K562 (cell line): ENCODE results near the gene SLC5A2. TPM values are rescaled to one million over a fixed set of nuclear protein-coding genes. Genes with fewer than 3 reads are reported as not detected.

Experiments
- ATAC-seq: fragments of 200-7000 bp; cut with Tn5 transposase; 3 replicates; pipeline ENCODE4 v1.9.1; 2020; ENCODE audit warnings: moderate library complexity
- BruUV-seq: library from RNA; stranded (reverse); fragments of 400-500 nt; replicated peaks from 2 replicates; lab custom pipeline; 2021; lab: Mats Ljungman, UMichigan
- CTCF ChIA-PET: fragments of 300-600 bp; formaldehyde crosslinking; extraction: SDS; loops from one replicate; lab custom pipeline; 2021; ENCODE audit warnings: low intra/inter-chr PET ratio; lab: Yijun Ruan, JAX
- POLR2A ChIA-PET: fragments of 300-600, 350-650 bp; sonication (Branson Sonifier 250); formaldehyde crosslinking; extraction: SDS; loops from one replicate; lab custom pipeline; 2021; ENCODE audit warnings: antibody characterized with exemption, inconsistent platforms; lab: Yijun Ruan, JAX
- DNase-seq, 4 experiments: peaks; one replicate each; pipeline versions ENCODE4 v3.0.0 to v3.0.0-alpha.2; 2011 to 2018; ENCODE audit warnings: low spot score in 3 of 4, mixed read lengths in 3 of 4; ENCODE audit errors: extremely low read depth in 1 of 4
- FAIRE-seq: peaks from 2 replicates; lab custom pipeline; 2011; peaks lifted over from hg19 to GRCh38; lab: Jason Lieb, UNC
- H2AFZ ChIP-seq: 2 replicates; pipeline ENCODE4 v1.6.0; 2011; ENCODE audit warnings: low read depth, low read length, control low read depth, inconsistent platforms
- H3K27ac ChIP-seq: fragments of 200-600 bp; 3 replicates; pipeline ENCODE4 v1.8.0; 2011; ENCODE audit warnings: low read depth, mild to moderate bottlenecking, control low read depth, inconsistent platforms, low read length, moderate library complexity, mixed read lengths; ENCODE audit errors: extremely low read depth
- H3K27me3 ChIP-seq, 2 experiments: fragments of 300-600 bp in 1 of 2; 2 replicates in 1 of 2; 3 replicates in 1 of 2; pipeline versions ENCODE4 v1.6.0 to v1.8.0; 2011; ENCODE audit warnings: inconsistent platforms in 2 of 2, low read length in 2 of 2, mild to moderate bottlenecking in 1 of 2, mixed read lengths in 1 of 2, moderate library complexity in 1 of 2; ENCODE audit not compliant: control insufficient read depth in 2 of 2, insufficient read depth in 2 of 2
- H3K36me3 ChIP-seq: fragments of 300-600 bp; 3 replicates; pipeline ENCODE4 v1.8.0; 2011; ENCODE audit warnings: mild to moderate bottlenecking, low read length, inconsistent platforms; ENCODE audit not compliant: control insufficient read depth, insufficient read depth
- H3K4me1 ChIP-seq, 2 experiments: fragments of 200-600 bp in 1 of 2; replicated peaks in 1 of 2; 2 replicates in 1 of 2; 3 replicates in 1 of 2; pipeline versions ENCODE4 v1.5.1 to v1.8.0; 2011; ENCODE audit warnings: inconsistent platforms in 2 of 2, low read length in 2 of 2, mild to moderate bottlenecking in 1 of 2, mixed read lengths in 1 of 2, moderate library complexity in 1 of 2; ENCODE audit not compliant: control insufficient read depth in 2 of 2, insufficient read depth in 2 of 2
- H3K4me2 ChIP-seq: 2 replicates; pipeline ENCODE4 v1.6.1; 2011; ENCODE audit warnings: low read length, control low read depth, inconsistent platforms, mixed read lengths; ENCODE audit not compliant: insufficient read depth
- H3K4me3 ChIP-seq: fragments of 200-600 bp; sonication (generic), shearing (Covaris generic); 2 replicates; pipeline ENCODE4 v1.5.1; 2016; ENCODE audit warnings: control low read depth, inconsistent platforms
- H3K79me2 ChIP-seq: fragments of 200-600 bp; 3 replicates; pipeline ENCODE4 v1.8.0; 2011; ENCODE audit warnings: low read length, inconsistent platforms; ENCODE audit not compliant: control insufficient read depth, insufficient read depth
- H3K9ac ChIP-seq, 2 experiments: 2 replicates each; pipeline versions ENCODE4 v1.6.0 to v1.6.1; 2011; ENCODE audit warnings: low read depth in 2 of 2, low read length in 2 of 2, control low read depth in 1 of 2, inconsistent platforms in 1 of 2, mild to moderate bottlenecking in 1 of 2, mixed read lengths in 1 of 2; ENCODE audit not compliant: insufficient read depth in 1 of 2
- H3K9me1 ChIP-seq: one replicate; pipeline ENCODE4 v1.6.0; 2011; ENCODE audit warnings: inconsistent platforms, mild to moderate bottlenecking, low read length, moderate library complexity; ENCODE audit not compliant: control insufficient read depth, insufficient read depth
- H3K9me3 ChIP-seq: replicated peaks from 2 replicates; pipeline ENCODE4 v1.5.1; 2011; ENCODE audit warnings: low read depth, low read length, inconsistent platforms; ENCODE audit not compliant: control insufficient read depth, insufficient read depth
- H4K20me1 ChIP-seq: replicated peaks from 2 replicates; pipeline ENCODE4 v1.6.1; 2011; ENCODE audit warnings: low read length, inconsistent platforms, mixed read lengths; ENCODE audit not compliant: control insufficient read depth, insufficient read depth
- AFF1 ChIP-seq, 2 experiments: fragments of 450-650 bp; IDR thresholded peaks; 2 replicates each; pipeline ENCODE4 v1.6.1; 2018; ENCODE audit warnings: mild to moderate bottlenecking in 2 of 2, low read depth in 1 of 2; ENCODE audit not compliant: partially characterized antibody in 2 of 2
- BCOR ChIP-seq: fragments of 450-650 bp; IDR thresholded peaks from 2 replicates; pipeline ENCODE4 v1.6.1; 2016
- DIDO1 ChIP-seq: fragments of 450-650 bp; IDR thresholded peaks from 2 replicates; pipeline ENCODE4 v1.6.1; 2016; ENCODE audit warnings: low read depth, missing biosample characterization, missing genetic modification characterization
- DMBX1 ChIP-seq: fragments of 250-450 bp; sonication (Bioruptor Pico); IDR thresholded peaks from 2 replicates; pipeline ENCODE4 v1.8.0; 2022; ENCODE audit warnings: inconsistent platforms, mild to moderate bottlenecking, moderate library complexity, borderline replicate concordance
- E2F6 ChIP-seq, 2 experiments: IDR thresholded peaks; 2 replicates each; pipeline ENCODE4 v1.6.1; 2011; ENCODE audit warnings: borderline replicate concordance in 1 of 2, control low read depth in 1 of 2, low read depth in 1 of 2, low read length in 1 of 2, mild to moderate bottlenecking in 1 of 2, mixed read lengths in 1 of 2, moderate library complexity in 1 of 2; ENCODE audit not compliant: insufficient read depth in 1 of 2, insufficient read length in 1 of 2, poor library complexity in 1 of 2, severe bottlenecking in 1 of 2; ENCODE audit errors: extremely low read depth in 1 of 2
- KAT7 ChIP-seq: sonication (generic); formaldehyde crosslinking; IDR thresholded peaks from 2 replicates; pipeline ENCODE4 v1.8.0; 2022; ENCODE audit warnings: missing genetic modification reagents, mild to moderate bottlenecking, borderline replicate concordance
- NCOA4 ChIP-seq: fragments of 450-650 bp; IDR thresholded peaks from 2 replicates; pipeline ENCODE4 v1.6.1; 2018; ENCODE audit warnings: mild to moderate bottlenecking; ENCODE audit not compliant: partially characterized antibody
- NFATC3 ChIP-seq: fragments of 450-650 bp; IDR thresholded peaks from 2 replicates; pipeline ENCODE4 v1.6.1; 2017; ENCODE audit warnings: mild to moderate bottlenecking
- PRPF4 ChIP-seq: fragments of 200-400 bp; formaldehyde crosslinking; IDR thresholded peaks from one replicate; pipeline ENCODE4 v1.6.1; 2017; ENCODE audit warnings: low read length, low read depth, mild to moderate bottlenecking; ENCODE audit not compliant: insufficient read depth, poor library complexity, severe bottlenecking
- SMARCC2 ChIP-seq: fragments of 450-650 bp; IDR thresholded peaks from 2 replicates; pipeline ENCODE4 v1.6.1; 2017; ENCODE audit warnings: antibody characterized with exemption, moderate library complexity, mild to moderate bottlenecking, low read depth
- TAF15 ChIP-seq: fragments of 200-400 bp; formaldehyde crosslinking; IDR thresholded peaks from 2 replicates; pipeline ENCODE4 v1.6.1; 2017; ENCODE audit warnings: mild to moderate bottlenecking, low read depth, low read length, moderate library complexity
- ZNF561 ChIP-seq: fragments of 450-650 bp; formaldehyde crosslinking; conservative IDR thresholded peaks from 2 replicates; pipeline ENCODE4 v1.4.0; 2020; ENCODE audit warnings: mild to moderate bottlenecking, moderate library complexity
- ZNF76 ChIP-seq: fragments of 250-450 bp; sonication (Bioruptor Pico); IDR thresholded peaks from 2 replicates; pipeline ENCODE4 v1.4.0; 2020; ENCODE audit warnings: mild to moderate bottlenecking, moderate library complexity, borderline replicate concordance
- WGBS: fragments of 100-300 bp; shearing (Covaris generic); methylation state at CpG from one replicate; pipeline ENCODE4 v1.1.6; 2016; ENCODE audit warnings: low coverage, mixed read lengths; ENCODE audit not compliant: insufficient coverage; ENCODE audit errors: missing lambda C conversion rate; 5-methylcytosine and 5-hydroxymethylcytosine counted together
- in situ Hi-C: fragments of 300-500 bp; cut with MboI; formaldehyde crosslinking; loops from 4 replicates; pipeline ENCODE4 v1.15.0; 2018; ENCODE audit warnings: inconsistent platforms, mixed read lengths
- intact Hi-C: fragments of 100-400 bp; cut with micrococcal nuclease; formaldehyde crosslinking; loops from 2 replicates; pipeline ENCODE4 v1.14.2; 2022
- polyA plus RNA-seq, 8 experiments: library from polyadenylated mRNA; depleted of rRNA in 4 of 8; stranded (reverse) in 5 of 8; unstranded in 3 of 8; fragments of >200 nt; fragmentation: Nextera tagmentation in 2 of 8; fragmentation: Illumina TruSeq in 1 of 8; extraction: Ambion mirVana in 2 of 8; extraction: Trizol in 1 of 8; gene quantifications; 2 replicates each; pipeline versions ENCODE4 v1.2.1 to v1.2.3, GENCODE V29; 2011 to 2014; ENCODE audit warnings: inconsistent platforms in 1 of 8, missing spikeins in 1 of 8
- total RNA-seq, 7 experiments: library from RNA; depleted of rRNA in 6 of 7; stranded (reverse); fragments of >200 nt in 6 of 7; fragmentation: Illumina TruSeq in 2 of 7; extraction: Trizol in 2 of 7; gene quantifications; 2 replicates each; pipeline versions ENCODE4 v1.2.1 to v1.2.3, GENCODE V29; 2011 to 2021; ENCODE audit warnings: low replicate concordance in 1 of 7

The SLC5A2 gene
- total and polyA plus RNA-seq, 9 of the 15 experiments (the other 6 are each of a cell fraction or from before 2014, with no cell fraction given) = 0.07 to 2.7 (median 2.2) TPM; not detected in 6

GRCh38 chr16:31440516-31441184 lies 42.3 kb upstream of the SLC5A2 start:
- H2AFZ ChIP-seq = no peak overlapping the region
- intact Hi-C loops = loop anchor here (5.0 to 10.0 kb wide), 3 partner anchors 56 to 256 kb away; partner anchors contain the start of gene FUS
- no TSS peak for BruUV-seq
- H3K27ac ChIP-seq = no peak overlapping the region
- FAIRE-seq (no peak), ATAC-seq (no peak), DNase-seq (no peak)
- no peaks in the 10 kb centered on the region for H3K9me1 ChIP-seq
- CTCF ChIA-PET = no interaction called here
- WGBS = 49% methylated on average over 4 of the region's 4 CpGs
- in situ Hi-C loops = loop anchor here (25.0 kb wide), 1 partner anchor 453 kb away; the partner anchor contains the start of gene HSD3B7
- POLR2A ChIA-PET = interaction anchor here (1.1 kb wide), 1 partner anchor 11 kb away, joined by 4 read pairs; no protein-coding TSS in a partner anchor
- no peaks in the 10 kb centered on the region for H4K20me1 ChIP-seq
- H3K4me1 ChIP-seq = peaks cover 3 to 25% of the 10 kb centered on the region in 2 experiments; a peak in 2 of 5 replicates
- H3K27me3 ChIP-seq = no peaks in the 10 kb centered on the region; a peak in 1 of 5 replicates
- H3K79me2 ChIP-seq = no peaks in the 10 kb centered on the region
- TF ChIP-seq ZNF561 = no peak
- TF ChIP-seq E2F6 (IDR thresholded peaks at IDR 0.05; ENCODE audit: borderline replicate concordance in 1 of 2, extremely low read depth in 1 of 2, insufficient read depth in 1 of 2, insufficient read length in 1 of 2, low read depth in 1 of 2, low read length in 1 of 2, poor library complexity in 1 of 2, severe bottlenecking in 1 of 2) = no peak
- TF ChIP-seq TAF15 = no peak
- TF ChIP-seq DMBX1 (CRISPR knock-in tag) = no peak
- TF ChIP-seq PRPF4 = no peak
- TF ChIP-seq BCOR = no peak
- no peak for TF ChIP-seq AFF1 (IDR thresholded peaks at IDR 0.05; ENCODE audit: low read depth in 1 of 2, partially characterized antibody in 2 of 2)
- TF ChIP-seq ZNF76 (CRISPR knock-in tag) = no peak
- TF ChIP-seq KAT7 (CRISPR knock-in tag) = no peak
- no peak for TF ChIP-seq NFATC3
- no peak for TF ChIP-seq DIDO1 (tag)
- TF ChIP-seq SMARCC2 = no peak
- TF ChIP-seq NCOA4 = no peak
- no peak overlapping the region for H3K4me3 ChIP-seq
- H3K36me3 ChIP-seq = no peaks in the 10 kb centered on the region
- H3K9me3 ChIP-seq = no peaks in the 10 kb centered on the region
- H3K4me2 ChIP-seq = no peak overlapping the region
- no peak overlapping the region for H3K9ac ChIP-seq
